A172 (cell line): Measurements from ENCODE around the gene HDAC10. TPM values are rescaled to one million over a fixed set of nuclear protein-coding genes. Genes with fewer than 3 reads are reported as not detected.

Experiments
- DNase-seq: peaks from one replicate; pipeline ENCODE4 v3.0.0-alpha.2; 2015; ENCODE audit warnings: low spot score
- total RNA-seq: library from RNA; depleted of rRNA; stranded (reverse); fragments of >200 nt; shearing (Covaris generic); gene quantifications from 2 replicates; pipeline ENCODE4 v1.2.3, GENCODE V29; 2014; rRNA removed

HDAC10 gene, protein sequence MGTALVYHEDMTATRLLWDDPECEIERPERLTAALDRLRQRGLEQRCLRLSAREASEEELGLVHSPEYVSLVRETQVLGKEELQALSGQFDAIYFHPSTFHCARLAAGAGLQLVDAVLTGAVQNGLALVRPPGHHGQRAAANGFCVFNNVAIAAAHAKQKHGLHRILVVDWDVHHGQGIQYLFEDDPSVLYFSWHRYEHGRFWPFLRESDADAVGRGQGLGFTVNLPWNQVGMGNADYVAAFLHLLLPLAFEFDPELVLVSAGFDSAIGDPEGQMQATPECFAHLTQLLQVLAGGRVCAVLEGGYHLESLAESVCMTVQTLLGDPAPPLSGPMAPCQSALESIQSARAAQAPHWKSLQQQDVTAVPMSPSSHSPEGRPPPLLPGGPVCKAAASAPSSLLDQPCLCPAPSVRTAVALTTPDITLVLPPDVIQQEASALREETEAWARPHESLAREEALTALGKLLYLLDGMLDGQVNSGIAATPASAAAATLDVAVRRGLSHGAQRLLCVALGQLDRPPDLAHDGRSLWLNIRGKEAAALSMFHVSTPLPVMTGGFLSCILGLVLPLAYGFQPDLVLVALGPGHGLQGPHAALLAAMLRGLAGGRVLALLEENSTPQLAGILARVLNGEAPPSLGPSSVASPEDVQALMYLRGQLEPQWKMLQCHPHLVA
- total RNA-seq = 11.4 and 12.6 TPM in 2 replicates

DNA sequence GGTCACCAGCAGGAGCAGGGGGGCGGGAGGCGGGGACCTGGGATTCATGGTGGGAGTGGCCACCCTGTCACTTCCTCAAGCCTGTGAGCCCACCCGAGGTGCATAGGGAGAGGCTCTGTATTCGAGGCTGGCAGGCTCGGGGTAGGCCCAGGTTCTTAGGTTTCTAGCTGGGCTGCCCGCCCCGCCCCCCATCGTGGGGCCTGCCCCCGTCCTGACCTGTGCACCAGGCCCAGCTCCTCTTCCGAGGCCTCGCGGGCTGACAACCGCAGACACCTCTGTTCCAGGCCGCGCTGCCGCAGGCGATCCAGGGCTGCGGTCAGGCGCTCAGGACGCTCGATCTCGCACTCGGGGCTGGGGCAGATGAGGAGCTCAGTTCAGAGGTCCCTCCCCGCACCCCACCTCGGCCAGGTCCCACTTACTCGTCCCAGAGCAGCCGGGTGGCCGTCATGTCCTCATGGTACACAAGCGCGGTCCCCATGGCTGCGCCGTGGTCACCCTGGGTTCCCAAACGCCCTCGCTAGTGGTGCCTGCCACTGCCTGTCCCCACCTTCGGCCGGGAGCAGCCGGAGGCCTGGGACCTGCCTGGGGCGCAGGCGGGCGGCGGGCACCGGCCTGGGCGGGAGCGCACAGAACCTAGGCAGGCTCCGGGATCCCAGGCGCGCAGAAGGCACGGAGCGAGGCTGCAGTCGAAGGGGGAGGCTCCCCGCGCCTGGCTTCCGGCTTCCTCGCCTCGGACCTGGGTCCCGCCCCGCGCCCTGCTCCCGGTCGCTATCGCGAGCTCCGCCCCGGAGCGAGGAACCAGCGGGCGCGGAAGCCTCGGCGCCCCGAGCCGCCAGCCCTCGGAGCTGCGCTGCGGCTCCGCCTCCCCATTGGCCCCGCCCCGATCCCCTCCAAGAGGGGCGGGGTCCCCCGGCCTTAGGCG is at the start of gene HDAC10:
TSS of gene HDAC10 (minus strand) at position 711 of the 922 bp plus-strand sequence. CDS start at position 478, 233 bp downstream.
- DNase-seq = no peak

GRCh38 chr22:50300620-50301257 is 49.7 kb upstream of the HDAC10 start:
- DNase-seq = no peak

- DNase-seq = no peak
Measured at GRCh38 chr22:50299785-50300619, 48.9 kb upstream of the HDAC10 start.

- no peak for DNase-seq
Measured at GRCh38 chr22:50298937-50299784, 48.1 kb upstream of the HDAC10 start.

- DNase-seq = no peak
Measured at GRCh38 chr22:50298266-50298637, 47.2 kb upstream of the HDAC10 start.

- DNase-seq = no peak
Measured at GRCh38 chr22:50297510-50298265, 46.6 kb upstream of the HDAC10 start.

GRCh38 chr22:50296658-50297490 is 45.8 kb upstream of the HDAC10 start:
- DNase-seq = no peak

- no peak for DNase-seq
Measured at GRCh38 chr22:50294319-50294656, 43.2 kb upstream of the HDAC10 start.

DNA sequence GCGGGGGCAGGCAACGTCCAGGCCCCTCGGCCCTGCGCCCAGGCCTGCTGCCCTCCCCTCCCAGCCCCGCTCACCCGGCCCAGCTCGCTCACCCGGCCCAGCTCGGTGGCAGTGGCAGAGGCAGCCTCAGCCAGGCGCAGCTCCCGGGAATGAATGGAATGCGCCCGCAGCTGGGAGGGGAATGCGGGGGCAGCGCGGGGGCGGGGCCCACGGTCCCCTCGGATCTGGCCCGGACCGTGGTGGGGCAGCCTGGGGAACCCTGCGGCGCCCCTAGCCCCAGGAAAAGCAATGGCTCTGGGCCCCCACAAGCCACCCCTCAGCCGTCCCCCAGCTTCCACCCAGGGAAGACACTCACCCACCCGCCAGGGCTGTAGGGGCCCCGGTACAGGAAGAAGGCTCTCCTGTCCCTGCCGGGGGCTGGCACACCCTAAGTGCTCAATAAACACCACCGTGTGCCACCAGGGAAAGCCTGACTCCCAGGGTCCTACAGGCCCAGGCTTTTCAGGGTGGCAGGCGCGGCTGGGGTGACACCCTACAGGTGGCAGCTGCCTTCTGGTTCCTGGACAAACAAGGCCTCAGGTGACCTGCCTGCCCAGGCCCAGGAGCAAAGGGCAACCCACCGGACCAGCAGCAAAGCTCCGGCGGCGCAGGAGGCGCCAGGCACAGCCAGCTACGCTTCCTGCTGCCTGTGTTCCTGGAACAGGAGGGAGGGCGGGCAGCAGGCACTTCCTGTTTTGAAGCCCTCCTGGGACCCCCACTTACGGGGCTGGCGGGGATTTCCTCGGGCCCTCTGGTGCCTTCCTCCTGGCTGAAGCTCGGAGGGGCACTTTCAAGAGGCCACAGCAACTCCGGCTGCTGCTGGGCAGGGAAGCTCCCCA is 42.6 kb upstream of the HDAC10 start:
- no peak for DNase-seq

GRCh38 chr22:50292643-50293440 is 41.8 kb upstream of the HDAC10 start:
- no peak for DNase-seq

GRCh38 chr22:50289942-50290630 is 39.0 kb upstream of the HDAC10 start:
- DNase-seq = no peak

- DNase-seq = no peak
Measured at GRCh38 chr22:50289151-50289941, 38.3 kb upstream of the HDAC10 start.

GRCh38 chr22:50287731-50288130 is 36.7 kb upstream of the HDAC10 start:
- DNase-seq = no peak

DNA sequence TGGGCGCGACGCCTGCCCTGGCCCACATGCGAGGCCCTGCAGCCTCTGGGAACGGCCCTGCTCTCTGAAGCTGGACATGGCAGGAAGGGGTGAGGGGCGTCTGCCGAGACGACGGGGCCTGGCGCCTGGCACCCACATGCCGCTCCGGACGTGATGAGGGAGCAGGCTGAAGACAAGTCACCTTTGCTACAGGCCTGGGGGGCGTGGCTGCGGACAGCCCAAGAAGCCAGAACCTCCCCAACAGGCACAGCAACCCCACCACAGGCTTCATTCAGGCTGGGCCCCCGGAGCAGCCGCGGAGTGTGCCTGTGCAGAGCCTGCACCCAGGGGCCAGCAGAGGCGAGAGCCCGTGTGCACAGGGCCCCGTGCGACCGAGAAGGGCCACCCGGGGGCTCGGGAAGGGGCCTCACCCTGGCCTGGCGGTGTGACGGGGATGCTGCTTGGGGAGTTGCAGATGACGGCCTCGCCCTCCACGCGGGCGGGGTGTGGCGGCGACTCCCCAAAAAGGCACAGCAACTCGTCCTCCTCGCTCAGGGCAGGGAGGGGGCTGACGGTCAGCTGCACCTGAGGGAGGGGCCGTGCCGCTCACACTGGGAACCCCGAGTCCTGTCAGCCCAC is 35.7 kb upstream of the HDAC10 start:
- no peak for DNase-seq
